Calu3 (cell line): ENCODE results near the gene CREBBP. TPM values are rescaled to one million over a fixed set of nuclear protein-coding genes. Genes with fewer than 3 reads are reported as not detected.

Experiments
- BruUV-seq: library from RNA; stranded (reverse); fragments of 400-500 nt; replicated peaks from 2 replicates; lab custom pipeline; 2021; lab: Mats Ljungman, UMichigan
- CTCF ChIA-PET: fragments of 300-600 bp; sonication (Branson Sonifier 250); formaldehyde crosslinking; loops from one replicate; lab custom pipeline; 2022; ENCODE audit warnings: antibody characterized with exemption; lab: Charles Lee
- DNase-seq: peaks from one replicate; pipeline ENCODE4 v3.0.0; 2022
- H3K27ac Mint-ChIP-seq: one replicate; pipeline ENCODE4 v1.8.0; 2022; ENCODE audit warnings: mixed read lengths; ENCODE audit not compliant: unreplicated experiment
- H3K27me3 Mint-ChIP-seq: one replicate; pipeline ENCODE4 v1.8.0; 2022; ENCODE audit warnings: mixed read lengths; ENCODE audit not compliant: unreplicated experiment
- H3K36me3 Mint-ChIP-seq: one replicate; pipeline ENCODE4 v1.8.0; 2022; ENCODE audit warnings: mild to moderate bottlenecking, moderate library complexity, mixed read lengths; ENCODE audit not compliant: insufficient read depth, unreplicated experiment
- H3K4me1 Mint-ChIP-seq: one replicate; pipeline ENCODE4 v1.8.0; 2022; ENCODE audit warnings: mild to moderate bottlenecking, low read depth, mixed read lengths; ENCODE audit not compliant: unreplicated experiment
- H3K4me3 Mint-ChIP-seq: one replicate; pipeline ENCODE4 v1.8.0; 2022; ENCODE audit warnings: mild to moderate bottlenecking, low read depth, moderate library complexity, mixed read lengths; ENCODE audit not compliant: unreplicated experiment
- H3K9me3 Mint-ChIP-seq: one replicate; pipeline ENCODE4 v1.8.0; 2022; ENCODE audit warnings: low read depth, mixed read lengths; ENCODE audit not compliant: unreplicated experiment
- CTCF ChIP-seq: fragments of 200-600 bp; IDR thresholded peaks from one replicate; pipeline ENCODE4 v1.8.0; 2022; ENCODE audit warnings: antibody characterized with exemption; ENCODE audit not compliant: unreplicated experiment
- intact Hi-C: fragments of 100-400 bp; cut with micrococcal nuclease; formaldehyde crosslinking; loops from one replicate; pipeline ENCODE4 v1.10.0; 2022; ENCODE audit not compliant: unreplicated experiment
- total RNA-seq: library from RNA; stranded (reverse); gene quantifications from 2 replicates; pipeline ENCODE4 v1.2.3, GENCODE V29; 2022

Gene CREBBP
- total RNA-seq, 1 experiment from 2014 or later, result 91.0 TPM

- Mint-ChIP-seq H3K4me3 (no peak overlapping the region), H3K27me3 (no peaks in the 10 kb centered on the region), H3K4me1 (peaks cover 13% of the 10 kb centered on the region), H3K36me3 (peaks cover 8% of the 10 kb centered on the region), H3K9me3 (no peaks in the 10 kb centered on the region), H3K27ac (no peak overlapping the region)
- intact Hi-C loops, result no loop called here
- no peak for DNase-seq
- TF ChIP-seq CTCF, result no peak
- BruUV-seq, result TSS peak; percentile 77
- CTCF ChIA-PET, result interaction anchor here (0.7 kb wide), 1 partner anchor 9 kb away, joined by 6 read pairs; no protein-coding TSS in a partner anchor
Observed at GRCh38 chr16:3850544-3850899, 30.0 kb downstream of the CREBBP start.

GRCh38 chr16:3849751-3850543 lies 30.6 kb downstream of the CREBBP start:
- no peaks in the 10 kb centered on the region for H3K9me3 Mint-ChIP-seq
- H3K27me3 Mint-ChIP-seq, result no peaks in the 10 kb centered on the region
- no peak overlapping the region for H3K27ac Mint-ChIP-seq
- no TSS peak for BruUV-seq
- DNase-seq, result no peak
- CTCF ChIA-PET, result interaction anchor here (0.6 to 0.7 kb wide), 2 partner anchors 362 to 1990 kb away, joined by 3 to 7 read pairs; no protein-coding TSS in a partner anchor
- peaks cover 8% of the 10 kb centered on the region for H3K36me3 Mint-ChIP-seq
- peaks cover 12% of the 10 kb centered on the region for H3K4me1 Mint-ChIP-seq
- no peak overlapping the region for H3K4me3 Mint-ChIP-seq
- intact Hi-C loops, result no loop called here
- no peak for TF ChIP-seq CTCF

GRCh38 chr16:3846595-3847091 lies 33.9 kb downstream of the CREBBP start:
- intact Hi-C loops, result no loop called here
- CTCF ChIA-PET, result no interaction called here
- no peaks in the 10 kb centered on the region for H3K9me3 Mint-ChIP-seq
- peaks cover 8% of the 10 kb centered on the region for H3K36me3 Mint-ChIP-seq
- no peaks in the 10 kb centered on the region for H3K27me3 Mint-ChIP-seq
- H3K4me1 Mint-ChIP-seq, result no peaks in the 10 kb centered on the region
- no peak overlapping the region for H3K27ac Mint-ChIP-seq
- DNase-seq, result no peak
- no TSS peak for BruUV-seq
- TF ChIP-seq CTCF, result no peak
- no peak overlapping the region for H3K4me3 Mint-ChIP-seq

- Mint-ChIP-seq H3K36me3 (peaks cover 8% of the 10 kb centered on the region), H3K4me3 (no peak overlapping the region), H3K9me3 (no peaks in the 10 kb centered on the region), H3K27me3 (no peaks in the 10 kb centered on the region), H3K4me1 (no peaks in the 10 kb centered on the region), H3K27ac (no peak overlapping the region)
- no peak for TF ChIP-seq CTCF
- BruUV-seq, result no TSS peak
- DNase-seq, result no peak
- intact Hi-C loops, result no loop called here
- CTCF ChIA-PET, result no interaction called here
Observed at GRCh38 chr16:3846087-3846486, 34.4 kb downstream of the CREBBP start.
